ENCODE results near the gene FBN2.
"Not testable (repeated sequence)": the region's sequence is repeated elsewhere in the genome, so short reads cannot be mapped to it uniquely, and the experiment has no call there.

The FBN2 gene

DNA sequence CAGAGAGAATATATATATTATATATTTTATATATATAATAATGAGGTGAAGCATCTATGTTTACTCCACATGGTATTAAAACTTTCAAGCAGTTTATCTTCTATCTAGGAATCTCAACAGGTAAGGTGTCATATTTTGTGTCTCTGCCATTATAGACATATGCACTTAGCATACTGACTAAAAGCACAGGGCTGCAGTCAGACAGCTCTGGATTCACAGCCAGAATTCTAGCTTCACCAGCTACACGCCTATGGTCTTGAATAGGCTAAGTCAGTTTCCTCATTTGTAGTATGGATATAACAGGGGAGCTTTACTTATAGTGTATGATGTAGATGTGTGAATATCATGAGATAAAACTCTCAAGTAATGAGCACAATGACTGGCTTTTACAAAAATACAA lies 57.9 kb downstream of the FBN2 start:
- no peak overlapping the region for H3K4me3 ChIP-seq (ENCODE audit: low read depth, low read length)

DNA sequence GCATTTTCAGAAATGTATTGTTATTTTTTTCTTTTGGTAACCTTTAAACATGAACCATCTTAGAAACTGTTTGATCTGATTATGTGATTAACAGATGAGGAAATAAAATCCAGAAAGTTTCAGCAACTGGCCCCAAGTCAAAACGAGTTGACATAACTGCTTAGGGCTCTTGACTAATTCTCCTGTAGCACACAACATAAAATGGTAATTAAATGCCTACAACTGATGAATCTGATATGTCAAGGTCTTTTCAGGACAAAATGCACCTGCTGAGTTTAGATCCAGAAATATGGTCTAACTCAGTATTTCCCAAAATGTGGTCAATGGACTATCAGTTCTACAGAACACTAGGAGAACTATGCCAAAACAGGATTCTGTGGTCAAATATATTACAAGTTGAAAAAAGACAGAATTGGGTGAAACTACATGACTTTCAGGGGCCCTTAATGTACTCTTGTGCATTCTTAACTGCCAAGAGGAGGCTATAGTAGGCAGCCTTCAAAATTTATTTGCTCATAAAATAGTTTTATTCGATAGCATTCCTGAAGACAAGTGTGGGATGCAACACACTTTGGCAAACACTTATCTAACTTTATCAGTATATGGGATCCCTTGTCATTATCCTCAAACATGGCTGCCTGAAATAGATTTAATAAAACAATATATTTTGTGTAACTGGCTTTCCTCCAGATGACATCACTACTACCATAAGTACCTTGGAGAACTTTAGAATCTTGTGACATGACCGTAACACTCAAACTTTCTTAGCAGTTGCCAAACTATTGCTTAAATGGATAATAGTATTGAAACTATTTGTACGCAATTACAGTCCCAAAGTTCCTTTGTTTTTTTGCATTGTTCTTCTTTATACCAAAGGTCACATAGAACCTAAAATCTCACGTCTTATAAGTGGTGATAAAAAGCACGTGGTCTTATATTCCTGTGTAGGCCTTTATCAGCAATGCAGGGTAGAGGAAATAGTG lies 59.4 kb downstream of the FBN2 start:
- no peak overlapping the region for H3K4me3 ChIP-seq (ENCODE audit: low read depth, low read length)

DNA sequence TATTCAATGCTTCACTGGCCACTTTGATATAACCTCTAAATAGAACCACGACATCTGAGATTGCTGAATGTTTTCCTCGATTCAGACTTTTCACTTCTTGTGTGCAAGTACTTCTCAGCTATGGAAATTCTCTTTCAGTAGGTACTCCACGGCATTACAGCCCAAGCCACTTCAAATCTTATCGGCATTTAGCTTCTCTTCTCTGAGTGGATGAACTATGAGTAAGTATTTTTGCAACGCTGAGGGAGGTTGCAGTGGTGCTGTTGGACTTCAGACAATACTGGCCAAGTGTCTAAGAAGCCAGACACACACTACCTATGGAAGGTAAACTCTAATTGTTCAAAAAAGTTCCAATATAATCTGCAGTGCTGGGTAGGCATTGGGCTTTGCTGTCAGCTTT lies 60.1 kb downstream of the FBN2 start:
- H3K4me3 ChIP-seq (ENCODE audit: low read depth, low read length) = no peak overlapping the region

DNA sequence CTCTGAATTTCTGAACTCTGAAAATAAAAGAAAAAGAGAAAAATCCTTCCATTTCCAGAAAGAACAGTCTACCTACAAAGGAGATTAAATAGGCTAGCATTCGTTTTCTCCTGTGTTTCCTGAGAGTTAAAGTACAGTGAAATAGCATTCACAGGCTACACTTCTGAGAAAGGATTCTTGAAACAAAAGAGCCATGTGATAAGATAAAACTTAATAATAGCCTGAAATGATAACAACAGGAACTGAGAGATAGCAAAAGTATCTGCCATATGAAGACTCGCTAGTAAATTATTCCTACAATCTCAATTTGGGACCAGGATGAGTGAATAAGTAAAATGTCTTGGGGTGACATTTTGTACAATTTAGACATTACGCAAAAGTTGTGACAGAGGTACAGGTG lies 62.4 kb downstream of the FBN2 start:
- no peak overlapping the region for H3K4me3 ChIP-seq (ENCODE audit: low read depth, low read length)

DNA sequence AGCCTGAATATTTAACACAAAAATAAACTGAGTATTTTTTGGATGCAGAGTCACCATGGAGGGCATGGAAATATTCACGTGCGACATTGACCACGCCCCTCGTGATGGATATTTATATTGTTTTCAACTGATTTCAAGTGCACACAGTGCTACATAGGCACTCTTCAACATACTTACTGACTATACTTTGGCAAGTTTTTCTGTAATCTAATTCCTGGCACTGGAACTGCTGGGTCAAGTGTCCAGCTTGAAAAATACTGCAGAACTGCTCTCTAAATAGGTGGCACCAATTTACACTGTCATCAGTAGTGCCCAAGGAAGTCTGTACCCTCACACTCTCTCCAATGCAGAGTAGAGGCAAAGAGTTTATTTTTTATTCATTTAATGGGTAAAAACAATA lies 65.1 kb downstream of the FBN2 start:
- no peak overlapping the region for H3K4me3 ChIP-seq (ENCODE audit: low read depth, low read length)

DNA sequence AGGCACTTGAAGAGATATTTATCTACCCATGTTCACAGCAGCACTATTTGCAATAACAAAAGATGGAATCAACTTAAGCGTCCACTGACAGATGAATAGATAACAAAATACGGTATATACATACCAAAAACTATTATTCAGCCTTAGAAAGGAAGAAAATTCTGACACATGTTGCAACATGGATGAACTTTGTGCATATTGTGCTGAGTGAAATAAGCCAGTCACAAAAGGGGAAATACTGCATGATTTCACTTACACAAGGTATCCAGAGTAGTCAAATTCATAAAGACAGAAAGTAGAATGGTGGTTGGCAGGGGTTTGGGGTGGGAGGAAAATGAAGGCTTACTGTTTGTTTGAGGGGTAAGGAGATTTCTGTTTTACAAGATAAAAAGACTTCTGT lies 66.0 kb downstream of the FBN2 start:
- no peak overlapping the region for H3K4me3 ChIP-seq (ENCODE audit: low read depth, low read length)

DNA sequence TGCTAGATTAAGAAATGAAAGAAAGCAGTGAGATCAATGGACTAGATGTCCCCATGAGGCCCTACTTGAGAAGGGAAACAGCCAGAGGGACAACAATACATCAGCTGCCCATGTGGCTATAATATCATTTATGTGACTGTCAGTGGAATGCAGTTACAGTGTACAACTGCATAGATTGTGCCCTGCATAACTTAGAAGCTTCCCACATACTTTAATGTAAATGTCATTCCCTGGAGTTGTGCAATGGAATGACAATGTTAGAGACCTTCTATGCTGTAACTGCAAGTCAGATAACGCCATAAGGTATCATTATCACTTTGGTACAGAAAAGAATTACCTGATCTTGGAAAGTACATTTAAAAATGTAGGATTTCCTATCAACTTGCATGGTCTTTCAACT lies 67.4 kb downstream of the FBN2 start:
- no peak overlapping the region for H3K4me3 ChIP-seq (ENCODE audit: low read depth, low read length)

DNA sequence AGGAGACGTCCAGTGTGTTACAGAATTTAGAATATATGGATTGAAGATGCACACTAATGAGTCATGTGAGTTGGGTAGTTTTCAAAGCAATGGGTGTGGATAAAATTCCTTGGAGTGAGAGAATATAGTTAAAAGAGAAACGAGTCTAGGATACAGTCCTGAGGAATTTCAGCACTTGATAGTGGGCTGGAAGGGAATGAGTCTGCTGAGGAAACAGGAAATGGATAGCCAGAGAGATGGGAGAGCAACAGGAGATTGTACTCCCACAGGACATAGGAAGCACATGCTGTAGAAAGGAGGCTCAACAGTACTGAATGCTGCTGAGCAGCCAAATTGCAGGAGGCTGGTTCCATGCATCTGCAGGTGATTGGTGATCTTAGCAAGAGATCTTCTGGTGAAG lies 68.1 kb downstream of the FBN2 start:
- no peak overlapping the region for H3K4me3 ChIP-seq (ENCODE audit: low read depth, low read length)

DNA sequence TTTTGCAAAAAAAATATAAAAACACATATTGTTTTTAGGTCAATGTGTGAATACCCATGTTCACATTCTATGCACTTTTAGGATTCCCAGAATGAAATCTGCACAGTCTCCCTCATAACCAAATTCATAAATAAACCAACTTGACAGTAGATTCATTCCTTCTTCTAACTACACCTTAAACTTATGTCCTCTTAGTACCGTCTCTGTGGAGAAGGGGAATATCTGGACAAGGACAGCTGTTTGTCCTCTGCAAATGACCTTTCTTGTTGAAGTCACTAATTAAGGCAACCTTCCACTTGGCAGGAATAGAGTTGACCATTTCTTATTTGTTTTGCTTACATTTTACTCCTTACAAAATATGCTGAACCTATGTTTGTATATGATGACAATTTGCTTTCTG lies 71.1 kb downstream of the FBN2 start:
- H3K4me3 ChIP-seq (ENCODE audit: low read depth, low read length) = no peak overlapping the region

DNA sequence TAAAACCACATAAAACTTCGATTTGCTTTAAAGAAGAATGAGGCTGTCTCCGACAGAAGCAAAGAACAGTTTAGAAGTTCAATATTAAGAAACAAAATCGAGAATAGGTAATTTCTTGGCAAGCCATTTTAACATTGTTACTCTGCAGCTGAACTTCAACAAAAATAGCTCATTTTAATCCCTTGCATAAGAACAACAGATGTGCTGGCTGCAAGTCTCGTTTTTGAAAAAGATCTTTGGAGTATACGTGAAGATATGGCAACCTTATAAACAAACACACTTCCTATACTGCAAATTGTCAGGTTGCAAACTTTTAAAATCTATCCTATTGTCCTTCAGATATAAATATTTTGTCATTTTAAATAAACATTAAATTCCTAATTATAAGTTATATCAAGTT lies 71.5 kb downstream of the FBN2 start:
- no peak overlapping the region for H3K4me3 ChIP-seq (ENCODE audit: low read depth, low read length)

DNA sequence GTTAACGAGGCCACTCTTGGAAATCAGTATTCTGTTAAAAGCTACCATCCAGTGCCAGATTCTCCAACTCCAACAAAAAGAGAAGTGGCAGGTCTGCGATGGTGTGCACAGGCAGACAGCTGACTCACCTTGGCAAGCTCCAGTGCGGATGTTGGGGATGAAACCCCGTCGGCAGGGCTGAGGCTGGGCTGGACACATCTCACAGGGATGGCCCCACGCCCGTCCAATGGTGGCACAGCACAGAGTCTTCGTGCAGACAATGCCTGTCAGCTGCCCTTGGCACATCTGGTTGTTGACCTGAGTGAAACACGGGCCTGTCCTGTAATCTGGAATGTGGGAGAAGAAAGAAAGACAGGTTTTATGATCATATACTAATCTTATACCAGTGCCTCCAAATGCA lies 73.4 kb downstream of the FBN2 start:
- H3K4me3 ChIP-seq (ENCODE audit: low read depth, low read length) = no peak overlapping the region

DNA sequence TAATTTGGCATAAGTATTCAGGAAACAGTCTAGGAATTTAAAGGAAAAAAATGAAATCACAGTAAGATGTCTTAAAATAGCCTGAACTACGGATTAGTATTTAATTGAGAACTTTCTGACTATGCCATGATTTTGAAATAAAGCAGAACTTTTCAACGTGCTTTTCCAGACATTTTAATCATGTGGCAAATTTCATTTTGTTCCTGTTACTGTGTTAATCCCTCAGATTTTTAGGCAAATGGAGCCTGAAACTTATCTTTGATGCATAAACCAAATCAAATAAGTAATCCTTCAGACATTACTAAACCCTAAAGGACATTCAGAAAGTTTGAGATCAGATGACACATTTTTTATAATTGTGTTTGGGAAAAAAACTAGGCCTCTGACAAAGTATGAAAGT lies 75.7 kb downstream of the FBN2 start:
- H3K4me3 ChIP-seq (ENCODE audit: low read depth, low read length) = no peak overlapping the region

DNA sequence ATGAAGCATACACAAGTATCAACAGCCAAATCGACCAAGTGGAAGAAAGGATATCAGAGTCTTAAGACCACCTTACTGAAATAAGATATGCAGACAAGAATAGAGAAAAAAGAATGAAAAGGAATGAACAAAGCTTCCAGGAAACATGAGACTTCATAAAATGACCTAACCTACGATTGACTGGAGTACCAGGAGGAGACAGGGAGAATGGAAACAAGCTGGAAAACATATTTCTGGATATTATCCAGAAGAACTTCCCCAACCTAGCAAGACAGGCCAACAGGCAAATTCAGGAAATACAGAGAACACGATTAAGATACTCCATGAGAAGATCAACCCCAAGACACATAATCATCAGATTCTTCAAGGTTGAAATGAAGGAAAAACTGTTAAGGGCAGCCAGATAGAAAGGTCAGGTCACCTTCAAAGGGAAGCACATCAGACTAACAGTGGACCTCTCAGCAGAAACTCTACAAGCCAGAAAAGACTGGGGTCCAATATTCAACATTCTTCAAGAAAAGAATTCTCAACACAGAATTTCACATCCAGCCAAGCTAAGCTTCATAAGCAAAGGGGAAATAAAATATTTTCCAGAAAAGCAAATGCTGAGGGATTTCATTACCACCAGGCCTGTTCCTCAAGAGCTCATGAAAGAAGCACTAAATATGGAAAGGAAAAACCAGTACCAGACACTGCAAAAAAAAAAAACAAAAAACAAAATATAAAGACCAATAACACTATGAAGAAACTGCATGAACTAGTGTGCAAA lies 80.7 kb downstream of the FBN2 start:
- H3K4me3 ChIP-seq (ENCODE audit: low read depth, low read length) = not testable (repeated sequence)

DNA sequence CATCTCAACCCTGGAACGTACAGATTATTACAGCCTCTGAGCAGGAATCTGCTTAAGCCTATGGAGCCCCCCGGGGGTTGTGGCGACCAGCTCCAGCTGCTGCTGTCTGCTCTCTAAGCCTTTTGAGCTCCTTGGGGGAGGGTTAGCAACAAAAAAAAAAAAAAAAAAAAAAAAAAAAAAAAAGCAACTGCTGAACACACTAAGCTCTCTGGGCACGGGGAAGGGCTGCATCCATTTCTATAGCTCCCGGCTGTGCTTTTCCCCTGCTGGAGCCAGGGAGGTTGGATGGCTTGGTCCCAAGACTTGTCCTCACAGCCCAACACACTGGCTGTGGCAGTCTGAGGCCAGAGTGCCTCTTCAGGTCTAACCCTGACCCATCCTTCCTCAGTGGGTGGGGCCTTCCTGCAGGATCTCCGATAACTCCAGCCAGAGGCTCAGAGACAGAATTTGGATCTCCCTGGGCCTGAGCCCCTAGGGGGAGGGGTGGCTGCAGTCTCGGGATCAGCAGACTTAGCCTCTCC lies 82.1 kb downstream of the FBN2 start:
- H3K4me3 ChIP-seq (ENCODE audit: low read depth, low read length) = no peak overlapping the region

DNA sequence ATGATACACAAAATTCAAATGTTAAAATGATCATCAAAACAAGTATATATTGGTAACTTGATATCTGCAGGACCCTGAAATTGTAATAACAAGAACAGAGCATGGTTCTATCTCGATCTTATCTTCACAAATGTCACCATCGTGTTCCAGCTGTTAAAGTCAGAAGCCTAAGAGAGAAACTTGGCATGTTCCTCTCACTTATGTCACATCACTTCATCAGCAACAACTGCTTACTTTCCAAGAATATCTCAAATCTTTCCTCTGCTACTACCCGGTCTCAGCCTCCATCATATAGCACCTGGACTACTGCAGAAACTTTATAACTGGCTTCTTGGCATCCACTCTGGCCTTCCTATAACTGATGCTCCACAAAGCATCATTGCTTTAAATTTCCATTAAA lies 84.9 kb downstream of the FBN2 start:
- H3K4me3 ChIP-seq (ENCODE audit: low read depth, low read length) = no peak overlapping the region

DNA sequence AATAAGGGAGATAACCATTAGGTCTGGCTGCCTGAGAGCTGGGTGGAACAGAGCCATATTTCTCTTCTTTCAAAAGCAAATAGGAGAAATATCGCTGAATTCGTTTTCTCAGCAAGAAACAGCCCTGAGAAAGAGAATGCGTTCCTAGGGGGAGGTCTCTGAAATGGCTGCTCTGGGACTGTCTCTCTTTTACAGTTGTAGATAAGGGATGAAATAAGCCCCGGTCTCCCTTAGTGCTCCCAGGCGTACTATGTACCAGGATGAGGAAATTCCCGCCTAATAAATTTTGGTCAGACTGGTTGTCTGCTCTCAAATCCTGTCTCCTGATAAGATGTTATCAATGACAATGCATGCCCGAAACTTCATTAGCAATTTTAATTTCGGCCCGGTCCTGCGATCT lies 90.8 kb downstream of the FBN2 start:
- not testable (repeated sequence) for H3K4me3 ChIP-seq (ENCODE audit: low read depth, low read length)

DNA sequence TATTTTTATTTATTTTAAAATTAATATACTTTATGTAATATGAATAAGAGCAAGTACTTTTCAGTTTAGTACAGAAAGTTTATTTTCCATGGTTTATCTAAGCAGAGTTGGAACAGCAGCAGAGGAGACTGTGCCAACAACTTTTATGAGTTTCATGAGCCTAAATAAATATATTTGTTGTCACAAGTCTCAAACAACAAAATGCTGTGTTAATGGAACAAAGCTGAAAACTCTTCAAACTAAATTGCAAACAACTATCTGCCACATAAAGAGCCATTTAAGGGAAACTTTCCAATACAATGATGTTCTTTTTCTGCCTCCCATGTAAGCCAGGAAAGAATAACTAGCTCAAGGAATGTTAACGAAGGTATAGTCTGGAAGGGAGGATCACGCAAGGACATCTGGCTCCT lies 96.1 kb downstream of the FBN2 start:
- no peak overlapping the region for H3K4me3 ChIP-seq (ENCODE audit: low read depth, low read length)

DNA sequence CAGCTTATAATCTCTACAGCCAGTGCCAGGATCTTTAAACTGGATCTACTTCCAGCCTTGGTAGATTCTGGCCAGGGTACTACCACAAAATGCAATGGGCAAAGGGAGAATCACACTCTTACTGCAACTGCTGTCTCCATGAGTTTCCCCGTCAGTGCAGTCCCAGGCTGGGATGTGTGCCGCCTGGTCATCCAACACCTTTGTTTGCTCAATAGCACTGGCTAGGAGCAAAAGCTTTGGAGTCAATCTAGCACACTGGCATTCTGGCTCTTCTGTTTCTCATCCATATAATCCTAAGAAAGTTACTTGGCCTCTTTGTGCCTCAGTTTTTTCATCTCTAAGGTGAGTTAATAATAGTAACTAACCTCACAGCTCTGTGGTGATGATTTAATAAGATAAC lies 96.9 kb downstream of the FBN2 start:
- no peak overlapping the region for H3K4me3 ChIP-seq (ENCODE audit: low read depth, low read length)

DNA sequence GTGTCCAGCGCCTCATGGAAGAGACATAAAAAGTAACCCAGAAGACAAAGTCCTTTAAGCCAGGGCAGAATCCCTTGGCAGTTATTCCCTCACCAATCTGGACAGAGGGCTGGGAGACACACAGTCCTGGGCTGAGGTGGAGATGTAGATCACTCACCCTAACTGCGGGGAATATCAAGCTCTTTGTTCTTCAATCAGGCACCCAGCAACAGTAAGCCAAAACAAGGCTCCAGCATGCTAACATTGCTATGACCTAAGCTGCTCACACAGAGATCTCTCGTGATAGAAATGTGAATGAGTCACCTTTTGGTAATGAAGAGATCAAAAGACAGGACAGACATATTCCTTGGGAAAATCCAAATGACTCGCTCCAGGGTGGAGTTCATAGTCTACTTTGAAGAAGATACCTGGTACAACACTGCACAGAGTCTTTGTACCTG lies 101.3 kb downstream of the FBN2 start:
- no peak overlapping the region for H3K4me3 ChIP-seq (ENCODE audit: low read depth, low read length)

DNA sequence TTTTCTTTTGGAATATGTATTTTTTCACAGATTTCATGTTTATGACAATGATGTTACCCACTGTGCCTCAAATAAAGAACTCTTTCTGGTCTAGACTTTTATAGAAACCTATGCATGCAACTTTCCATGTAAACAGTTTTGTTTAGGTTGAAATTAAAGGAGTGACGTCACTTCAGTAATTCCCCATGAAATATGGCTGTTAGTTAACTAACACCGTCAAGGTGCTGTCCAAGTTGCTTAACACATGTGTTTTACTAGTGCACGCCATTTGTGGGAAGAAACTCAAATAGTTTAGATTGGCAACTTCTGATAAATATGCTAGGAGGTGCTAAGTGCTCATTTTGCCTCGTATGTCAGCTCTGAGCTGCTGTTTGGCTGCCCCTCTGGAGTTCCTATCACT lies 102.2 kb downstream of the FBN2 start:
- no peak overlapping the region for H3K4me3 ChIP-seq (ENCODE audit: low read depth, low read length)

DNA sequence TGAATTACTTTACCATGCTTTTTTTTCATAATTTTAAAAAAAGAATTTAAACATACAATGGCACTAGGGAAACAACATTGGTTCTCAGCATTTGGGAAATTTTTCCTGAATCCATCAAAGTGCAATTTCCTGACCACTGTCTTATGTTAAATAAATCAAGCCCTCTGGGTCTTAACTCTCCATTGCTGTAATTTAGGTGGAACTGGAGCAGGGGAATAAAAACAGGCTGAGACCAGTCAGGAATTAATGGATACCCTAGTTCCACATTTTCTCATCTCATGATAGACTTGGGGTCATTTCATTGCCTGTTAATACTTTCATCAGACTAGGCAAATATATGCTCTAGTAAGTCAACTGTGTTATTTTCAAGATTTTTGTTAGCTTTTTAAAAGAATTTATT lies 103.1 kb downstream of the FBN2 start:
- no peak overlapping the region for H3K4me3 ChIP-seq (ENCODE audit: low read depth, low read length)

DNA sequence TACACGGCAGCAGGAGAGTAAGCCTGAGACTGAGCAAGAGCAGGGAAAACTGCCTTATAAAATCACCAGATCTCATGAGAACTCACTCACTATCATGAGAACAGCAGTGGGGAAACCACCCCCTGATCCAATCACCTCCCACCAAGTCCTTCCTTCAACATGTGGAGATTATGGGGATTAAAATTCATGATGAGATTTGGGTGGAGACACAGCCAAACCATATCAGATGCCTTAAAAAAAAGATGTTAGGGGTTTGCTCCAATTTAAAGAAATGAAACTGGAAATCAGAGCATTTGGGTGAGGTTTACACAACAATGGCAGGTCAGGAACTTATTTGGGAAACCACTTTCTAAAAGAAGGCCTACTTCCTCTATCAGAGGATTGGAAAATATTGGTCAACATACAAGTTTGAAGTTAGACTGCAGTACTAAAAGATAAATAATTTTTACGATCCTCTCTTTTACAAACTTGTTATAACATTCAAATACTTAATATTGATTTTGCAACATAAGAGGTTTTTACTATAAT lies 105.1 kb downstream of the FBN2 start:
- no peak overlapping the region for H3K4me3 ChIP-seq (ENCODE audit: low read depth, low read length)
